ENCODE measurements around the gene BCL2.

BCL2 gene

DNA sequence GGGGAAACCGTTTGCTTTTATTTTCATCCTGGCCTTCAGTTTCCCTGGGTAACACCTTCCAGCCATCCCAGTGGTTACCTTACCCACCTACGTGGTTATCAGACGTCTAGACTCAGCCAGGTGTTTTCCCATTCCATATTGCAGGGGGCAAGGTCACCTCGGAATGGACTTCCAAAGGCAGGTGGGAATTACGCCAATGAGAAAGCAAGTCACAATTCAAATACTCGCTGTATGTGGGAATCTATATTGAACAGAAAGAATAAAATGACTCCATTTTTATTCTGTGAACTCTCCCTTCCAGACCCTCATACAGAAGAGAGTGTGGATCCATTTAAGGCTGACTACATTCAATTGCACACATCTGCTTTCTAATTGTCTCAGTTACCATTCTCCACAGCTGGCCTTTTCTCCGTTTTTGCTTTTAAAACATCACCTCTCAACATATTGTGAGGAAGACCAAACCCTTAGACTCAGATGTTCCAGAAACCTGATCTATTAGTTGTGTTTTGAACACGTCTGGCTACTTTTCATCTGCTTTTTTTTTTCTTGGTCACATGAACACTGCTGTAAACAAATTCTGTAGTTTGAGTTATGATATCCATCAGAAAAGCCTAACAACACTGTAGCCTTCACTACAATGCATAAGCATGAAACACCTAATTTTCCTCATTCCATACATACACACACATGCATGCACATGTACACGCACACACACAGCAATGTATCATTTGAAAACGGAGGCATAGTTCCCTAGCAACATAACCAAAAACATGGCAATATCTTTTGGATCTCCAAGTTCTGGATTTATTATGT, 59.8 kb downstream of the BCL2 start:
- Mint-ChIP-seq H3K36me3 (peaks cover 82% of the 10 kb centered on the region), H3K4me1 (peaks cover 75% of the 10 kb centered on the region), H3K4me3 (no peak overlapping the region), H3K27me3 (no peaks in the 10 kb centered on the region), H3K27ac (no peak overlapping the region), H3K9me3 (no peaks in the 10 kb centered on the region)
- CTCF ChIA-PET = no interaction called here
- no peak for DNase-seq

DNA sequence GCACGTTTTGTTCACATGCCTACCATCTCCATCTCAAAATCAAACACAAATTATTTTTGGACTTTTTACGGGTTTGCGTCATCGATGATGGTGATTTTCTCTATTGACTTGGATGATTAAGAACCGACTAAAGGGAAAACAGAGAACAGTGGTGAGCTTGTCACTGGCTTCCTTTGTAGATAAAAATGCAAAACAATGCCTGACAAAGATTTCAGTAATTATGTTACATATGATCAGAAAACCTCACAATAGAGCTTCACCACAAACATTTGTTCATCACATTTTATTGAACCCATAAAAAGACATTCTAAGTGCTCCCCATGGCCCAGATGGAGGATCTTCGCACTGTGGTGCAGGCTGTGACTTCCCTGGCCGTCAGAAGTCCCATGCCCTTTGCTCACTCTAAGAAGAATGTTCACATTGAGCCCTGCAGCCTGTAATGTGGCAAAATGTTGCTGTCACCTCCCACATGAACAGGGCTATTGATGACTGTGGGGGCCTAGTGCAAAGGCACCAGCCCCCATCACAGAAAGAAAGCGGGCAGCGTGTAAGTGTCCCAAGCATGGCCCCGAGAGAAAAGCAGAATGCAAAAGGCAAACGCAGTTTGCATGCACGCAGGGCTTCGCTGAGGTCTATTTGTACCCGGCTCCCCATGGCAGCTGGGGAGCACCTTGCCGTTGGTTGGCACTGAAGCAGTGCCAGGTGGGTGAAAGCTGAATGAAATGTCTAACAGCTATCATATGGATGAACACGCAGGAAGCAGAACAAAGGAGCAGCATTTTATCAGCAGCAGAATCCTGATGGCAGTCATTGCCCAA, 60.6 kb downstream of the BCL2 start:
- no peaks in the 10 kb centered on the region for H3K27me3 Mint-ChIP-seq
- peaks cover 83% of the 10 kb centered on the region for H3K36me3 Mint-ChIP-seq
- H3K9me3 Mint-ChIP-seq = no peaks in the 10 kb centered on the region
- H3K4me3 Mint-ChIP-seq = no peak overlapping the region
- no peak overlapping the region for H3K27ac Mint-ChIP-seq
- H3K4me1 Mint-ChIP-seq = peaks cover 77% of the 10 kb centered on the region
- CTCF ChIA-PET = interaction anchor here (0.7 kb wide), 1 partner anchor 244 kb away, joined by 3 read pairs; no protein-coding TSS in a partner anchor
- DNase-seq = no peak

- no peaks in the 10 kb centered on the region for H3K27me3 Mint-ChIP-seq
- H3K4me1 Mint-ChIP-seq = peaks cover 77% of the 10 kb centered on the region
- no peak overlapping the region for H3K4me3 Mint-ChIP-seq
- peaks cover 3% of the 10 kb centered on the region for H3K9me3 Mint-ChIP-seq
- H3K36me3 Mint-ChIP-seq = peaks cover 87% of the 10 kb centered on the region
- H3K27ac Mint-ChIP-seq = no peak overlapping the region
- CTCF ChIA-PET = no interaction called here
- no peak for DNase-seq
These were observed 62.1 kb downstream of the BCL2 start for GRCh38 chr18:63257453-63257852.

GRCh38 chr18:63255435-63255834, 64.1 kb downstream of the BCL2 start:
- CTCF ChIA-PET = no interaction called here
- DNase-seq = no peak
- Mint-ChIP-seq H3K4me1 (peaks cover 74% of the 10 kb centered on the region), H3K27me3 (no peaks in the 10 kb centered on the region), H3K27ac (peak overlapping the region; percentile 67), H3K36me3 (peaks cover 87% of the 10 kb centered on the region), H3K9me3 (peaks cover 4% of the 10 kb centered on the region), H3K4me3 (no peak overlapping the region)

DNA sequence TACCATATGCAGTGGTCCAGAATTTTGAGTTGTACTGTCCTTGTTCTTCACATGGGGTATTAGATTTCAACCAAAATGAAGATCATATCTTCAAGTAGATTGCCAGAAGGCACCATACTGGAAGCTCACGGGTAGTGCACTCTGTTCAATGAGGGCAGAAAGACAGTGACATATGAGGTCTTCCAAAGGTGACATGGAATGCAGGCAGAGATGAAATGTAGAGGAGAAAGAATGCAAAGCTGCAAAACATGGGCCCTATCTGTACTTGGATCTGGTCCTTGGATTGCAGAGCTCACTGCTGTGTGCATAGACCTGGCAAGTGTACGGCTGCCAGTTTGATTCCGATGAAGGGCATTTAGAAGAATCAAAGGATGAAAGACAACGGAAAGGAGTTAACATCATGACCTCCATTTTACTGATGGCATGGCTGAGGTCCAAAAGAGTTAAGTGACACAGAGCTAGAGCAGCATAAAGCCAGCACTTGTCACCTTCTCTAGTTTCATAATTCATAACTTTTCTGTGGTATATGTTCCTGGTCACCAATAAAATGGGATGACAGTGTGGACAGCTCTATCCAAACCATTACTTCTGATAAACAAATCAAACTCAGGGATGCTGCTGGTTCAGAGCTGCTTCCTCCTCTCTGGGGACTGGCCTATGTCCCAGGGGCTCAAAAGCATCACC, 64.7 kb downstream of the BCL2 start:
- Mint-ChIP-seq H3K27ac (peak overlapping the region; percentile 67), H3K4me3 (no peak overlapping the region), H3K36me3 (peaks cover 87% of the 10 kb centered on the region), H3K27me3 (no peaks in the 10 kb centered on the region), H3K4me1 (peaks cover 75% of the 10 kb centered on the region), H3K9me3 (peaks cover 4% of the 10 kb centered on the region)
- CTCF ChIA-PET = interaction anchor here (0.8 kb wide), 1 partner anchor 48 kb away, joined by 3 read pairs; no protein-coding TSS in a partner anchor
- no peak for DNase-seq

DNA sequence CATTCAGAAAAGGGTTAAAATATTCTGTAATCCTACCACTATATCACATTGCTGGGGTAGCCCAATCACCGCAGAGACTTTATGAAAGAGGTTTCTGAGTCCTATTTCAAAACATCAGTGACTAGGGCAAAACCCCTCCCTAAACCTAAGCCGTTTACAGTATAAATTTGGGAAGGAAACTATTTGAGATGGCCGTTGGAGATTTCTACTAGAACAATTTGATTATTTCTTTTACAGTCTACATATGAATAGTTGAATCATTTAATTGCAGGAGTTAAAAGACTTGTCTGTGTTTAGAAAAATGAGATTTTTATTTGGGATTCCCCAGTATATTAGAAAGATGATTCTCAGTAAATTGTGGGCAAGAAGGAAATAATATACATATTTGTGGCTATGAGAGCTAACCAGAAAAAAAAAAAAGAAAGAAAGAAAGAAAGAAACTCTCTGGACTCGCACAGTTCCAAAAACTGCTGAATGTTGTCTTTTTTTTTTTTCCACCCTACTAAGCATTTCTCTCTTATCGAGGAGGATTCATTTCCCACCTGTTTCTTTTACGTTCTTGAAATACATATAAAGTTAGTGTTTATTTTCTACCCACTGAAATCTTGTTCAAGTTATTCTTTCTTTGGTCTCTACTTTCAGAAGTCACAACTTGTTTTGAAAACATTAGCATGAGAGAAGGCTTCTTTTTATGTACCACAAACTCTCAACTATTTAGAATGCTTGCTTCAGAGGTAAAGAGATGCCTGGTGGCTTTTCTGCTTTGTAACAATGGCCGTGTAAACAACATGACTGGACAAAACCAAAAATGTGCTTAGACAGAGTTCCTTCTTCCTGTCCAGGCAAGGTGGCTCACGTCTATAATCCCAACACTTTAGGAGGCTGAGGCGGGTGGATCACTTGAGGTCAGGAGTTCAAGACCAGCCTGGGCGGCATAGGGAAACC, 65.9 kb downstream of the BCL2 start:
- Mint-ChIP-seq H3K4me3 (no peak overlapping the region), H3K9me3 (peaks cover 4% of the 10 kb centered on the region), H3K36me3 (peaks cover 84% of the 10 kb centered on the region), H3K4me1 (peaks cover 72% of the 10 kb centered on the region), H3K27ac (peak overlapping the region; percentile 63), H3K27me3 (no peaks in the 10 kb centered on the region)
- CTCF ChIA-PET = no interaction called here
- DNase-seq = no peak

GRCh38 chr18:63253014-63253413, 66.6 kb downstream of the BCL2 start:
- DNase-seq = no peak
- H3K27ac Mint-ChIP-seq = no peak overlapping the region
- peaks cover 72% of the 10 kb centered on the region for H3K4me1 Mint-ChIP-seq
- H3K4me3 Mint-ChIP-seq = no peak overlapping the region
- H3K9me3 Mint-ChIP-seq = peaks cover 4% of the 10 kb centered on the region
- H3K27me3 Mint-ChIP-seq = no peaks in the 10 kb centered on the region
- peaks cover 87% of the 10 kb centered on the region for H3K36me3 Mint-ChIP-seq
- CTCF ChIA-PET = no interaction called here

DNA sequence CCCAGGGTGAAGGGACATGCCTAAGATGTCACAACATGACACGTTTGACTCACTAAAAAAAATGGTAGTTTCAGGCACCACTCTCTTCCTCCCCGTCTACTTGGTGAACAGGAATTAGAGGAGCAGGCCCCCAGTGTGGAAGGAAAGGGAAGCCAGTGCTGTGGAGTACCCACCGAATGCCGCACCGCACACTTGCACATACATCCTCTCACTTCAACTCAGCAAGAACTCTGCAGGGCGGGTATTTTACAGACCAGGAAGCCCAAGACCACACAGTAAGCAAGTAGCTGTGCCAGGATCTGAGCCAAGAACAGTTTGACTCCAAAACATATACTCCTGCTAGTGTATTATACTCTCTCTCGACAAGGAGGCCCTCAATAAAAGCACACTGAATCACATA, 69.8 kb downstream of the BCL2 start:
- Mint-ChIP-seq H3K4me1 (peaks cover 66% of the 10 kb centered on the region), H3K9me3 (peaks cover 4% of the 10 kb centered on the region), H3K4me3 (no peak overlapping the region), H3K36me3 (peaks cover 89% of the 10 kb centered on the region), H3K27ac (peak overlapping the region; percentile 74), H3K27me3 (no peaks in the 10 kb centered on the region)
- CTCF ChIA-PET = no interaction called here
- peak; percentile 41 for DNase-seq

- no peak overlapping the region for H3K27ac Mint-ChIP-seq
These were observed 71.6 kb downstream of the BCL2 start for GRCh38 chr18:63247926-63248325.

DNA sequence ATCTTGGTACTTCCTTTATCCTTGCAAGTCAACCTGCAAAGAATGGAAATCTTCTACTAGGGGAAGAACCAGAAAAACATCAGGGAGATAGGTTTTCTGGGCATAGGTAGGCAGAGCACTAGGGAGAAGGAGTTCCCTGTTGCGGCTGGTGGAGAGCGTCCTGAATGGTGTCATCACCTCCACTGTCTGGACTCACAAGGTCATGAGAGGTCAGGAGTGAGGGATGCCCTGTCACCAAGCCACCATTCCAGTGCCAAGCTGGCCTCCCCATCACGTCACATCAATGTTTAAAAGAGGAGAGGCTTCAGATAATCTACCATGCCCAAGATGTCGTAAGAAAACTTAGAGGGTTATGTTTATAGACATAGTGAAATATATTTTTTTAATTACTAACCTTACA, 72.1 kb downstream of the BCL2 start:
- Mint-ChIP-seq H3K27me3 (no peaks in the 10 kb centered on the region), H3K9me3 (peaks cover 2% of the 10 kb centered on the region), H3K36me3 (peaks cover 81% of the 10 kb centered on the region), H3K27ac (no peak overlapping the region), H3K4me1 (peaks cover 56% of the 10 kb centered on the region), H3K4me3 (no peak overlapping the region)
- CTCF ChIA-PET = no interaction called here
- DNase-seq = no peak

More at GRCh38 chr18:63247926-63248325, 71.6 kb downstream of the BCL2 start:
- CTCF ChIA-PET = no interaction called here
- peaks cover 4% of the 10 kb centered on the region for H3K9me3 Mint-ChIP-seq
- H3K36me3 Mint-ChIP-seq = peaks cover 81% of the 10 kb centered on the region
- no peak for DNase-seq
- H3K4me1 Mint-ChIP-seq = peaks cover 56% of the 10 kb centered on the region
- H3K27me3 Mint-ChIP-seq = no peaks in the 10 kb centered on the region
- H3K4me3 Mint-ChIP-seq = no peak overlapping the region

- Mint-ChIP-seq H3K27ac (no peak overlapping the region), H3K27me3 (no peaks in the 10 kb centered on the region)
These were observed 74.0 kb downstream of the BCL2 start for GRCh38 chr18:63245600-63245999.

DNA sequence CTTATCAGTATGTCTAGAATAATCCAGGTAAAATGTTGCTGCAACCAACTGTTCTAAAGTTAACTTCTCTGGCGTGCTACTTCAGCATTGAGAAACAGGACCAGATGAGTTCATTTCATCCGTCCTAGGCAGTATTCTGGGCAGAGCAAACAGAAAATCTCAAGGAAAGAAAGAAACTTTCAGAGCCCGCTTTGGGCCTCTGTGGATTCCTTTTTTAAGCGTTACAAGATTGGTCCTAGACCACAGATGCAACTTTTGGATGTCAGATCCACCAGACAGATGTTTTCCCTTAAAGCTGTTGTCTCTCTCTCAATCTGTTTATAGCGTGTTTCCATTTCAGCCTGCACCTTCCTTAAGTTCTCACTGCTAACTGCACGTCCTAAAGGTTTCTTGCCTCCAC, 75.0 kb downstream of the BCL2 start:
- CTCF ChIA-PET = no interaction called here
- Mint-ChIP-seq H3K27ac (no peak overlapping the region), H3K27me3 (no peaks in the 10 kb centered on the region), H3K4me1 (peaks cover 50% of the 10 kb centered on the region), H3K9me3 (no peaks in the 10 kb centered on the region), H3K4me3 (no peak overlapping the region), H3K36me3 (peaks cover 87% of the 10 kb centered on the region)
- no peak for DNase-seq

More at GRCh38 chr18:63245600-63245999, 74.0 kb downstream of the BCL2 start:
- H3K4me1 Mint-ChIP-seq = peaks cover 60% of the 10 kb centered on the region
- H3K36me3 Mint-ChIP-seq = peaks cover 88% of the 10 kb centered on the region
- CTCF ChIA-PET = no interaction called here
- no peak overlapping the region for H3K4me3 Mint-ChIP-seq
- H3K9me3 Mint-ChIP-seq = no peaks in the 10 kb centered on the region
- DNase-seq = no peak

- H3K27ac Mint-ChIP-seq = peak overlapping the region; percentile 74
- DNase-seq = no peak
- CTCF ChIA-PET = no interaction called here
- no peak overlapping the region for H3K4me3 Mint-ChIP-seq
- peaks cover 51% of the 10 kb centered on the region for H3K4me1 Mint-ChIP-seq
- peaks cover 87% of the 10 kb centered on the region for H3K36me3 Mint-ChIP-seq
- no peaks in the 10 kb centered on the region for H3K27me3 Mint-ChIP-seq
- H3K9me3 Mint-ChIP-seq = peaks cover 4% of the 10 kb centered on the region
These were observed 77.8 kb downstream of the BCL2 start for GRCh38 chr18:63241760-63242159.
